CD4-positive, alpha-beta T cell treated with Interleukin-4 for 1 hour (primary cell): ENCODE data around the gene UBA3.

Experiments used
- DNase-seq, 2 donors: peaks; one replicate each; pipeline ENCODE4 v3.0.0-alpha.2; 2020 to 2022

The UBA3 gene

GRCh38 chr3:69011096-69011730 lies 69.0 kb downstream of the UBA3 start:
- DNase-seq = no peak

- DNase-seq = no peak
Observed at GRCh38 chr3:69009559-69010410, 70.4 kb downstream of the UBA3 start.

- no peak for DNase-seq
Observed at GRCh38 chr3:69008980-69009379, 71.2 kb downstream of the UBA3 start.

GRCh38 chr3:69005791-69006482 lies 74.2 kb downstream of the UBA3 start:
- no peak for DNase-seq

- DNase-seq = no peak
Observed at GRCh38 chr3:69005071-69005790, 74.9 kb downstream of the UBA3 start.
